Large intestine (tissue), 3 donors: Measurements from ENCODE around the gene SPPL2B. TPM values are rescaled to one million over a fixed set of nuclear protein-coding genes. Genes with fewer than 3 reads are reported as not detected.
"Not testable (repeated sequence)": the region's sequence is repeated elsewhere in the genome, so short reads cannot be mapped to it uniquely, and the experiment has no call there.

Experiments used
- DNase-seq, 2 donors: peaks; one replicate each; pipeline versions ENCODE4 v3.0.0 to v3.0.0-alpha.2; 2013
- H3K27ac ChIP-seq: one replicate; pipeline ENCODE4 v1.5.1; 2013; ENCODE audit warnings: low read length
- H3K27me3 ChIP-seq: 2 replicates; pipeline ENCODE4 v1.6.1; 2013; ENCODE audit warnings: low read length; ENCODE audit not compliant: control insufficient read depth, insufficient read depth
- H3K36me3 ChIP-seq: 2 replicates; pipeline ENCODE4 v1.6.1; 2013; ENCODE audit warnings: low read length; ENCODE audit not compliant: control insufficient read depth, insufficient read depth
- H3K4me1 ChIP-seq: one replicate; pipeline ENCODE4 v1.6.1; 2013; ENCODE audit warnings: low read length; ENCODE audit not compliant: control insufficient read depth, insufficient read depth
- H3K4me3 ChIP-seq: one replicate; pipeline ENCODE4 v1.5.1; 2013; ENCODE audit warnings: low read length
- H3K9me3 ChIP-seq: one replicate; pipeline ENCODE4 v1.6.1; 2013; ENCODE audit warnings: mild to moderate bottlenecking, low read depth, low read length, moderate library complexity; ENCODE audit not compliant: control insufficient read depth
- whole genome bisulfite sequencing: methylation state at CpG from one replicate; pipeline ENCODE4 v1.1.5; 2013; ENCODE audit warnings: low lambda C conversion rate; ENCODE audit not compliant: insufficient coverage; 5-methylcytosine and 5-hydroxymethylcytosine counted together
- polyA plus RNA-seq: library from polyadenylated mRNA; unstranded; fragments of 120-200 nt; gene quantifications from one replicate; pipeline ENCODE4 v1.2.1, GENCODE V29; 2013

The SPPL2B gene
- polyA plus RNA-seq, 1 donor: 112 TPM

DNA sequence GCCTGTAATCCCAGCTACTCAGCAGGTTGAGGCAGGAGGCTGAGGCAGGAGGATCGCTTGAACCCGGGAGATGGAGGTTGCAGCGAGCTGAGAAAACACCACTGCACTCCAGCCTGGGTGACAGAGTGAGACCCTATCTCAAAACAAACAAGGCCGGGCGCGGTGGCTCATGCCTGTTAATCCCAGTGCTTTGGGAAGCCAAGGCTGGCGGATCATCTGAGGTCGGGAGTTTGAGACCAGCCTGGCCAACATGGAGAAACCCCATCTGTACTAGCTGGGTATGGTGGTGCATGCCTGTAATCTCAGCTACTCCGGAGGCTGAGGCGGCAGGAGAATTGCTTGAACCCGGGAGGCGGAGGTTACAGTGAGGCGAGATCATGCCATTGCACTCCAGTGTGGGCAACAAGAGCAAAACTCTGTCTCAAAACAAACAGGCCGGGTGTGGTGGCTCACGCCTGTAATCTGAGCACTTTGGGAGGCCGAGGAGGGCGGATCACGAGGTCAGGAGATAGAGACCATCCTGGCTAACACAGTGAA lies 66.9 kb downstream of the SPPL2B start:
- not testable (repeated sequence) for H3K36me3 ChIP-seq, H3K9me3 ChIP-seq, H3K4me3 ChIP-seq, DNase-seq, H3K27me3 ChIP-seq
- no CpG with 5 or more reads among the region's 18 CpGs for WGBS
- Histone ChIP-seq H3K4me1 (peaks cover 11% of the 10 kb centered on the region), H3K27ac (peak overlapping the region; percentile 67)

DNA sequence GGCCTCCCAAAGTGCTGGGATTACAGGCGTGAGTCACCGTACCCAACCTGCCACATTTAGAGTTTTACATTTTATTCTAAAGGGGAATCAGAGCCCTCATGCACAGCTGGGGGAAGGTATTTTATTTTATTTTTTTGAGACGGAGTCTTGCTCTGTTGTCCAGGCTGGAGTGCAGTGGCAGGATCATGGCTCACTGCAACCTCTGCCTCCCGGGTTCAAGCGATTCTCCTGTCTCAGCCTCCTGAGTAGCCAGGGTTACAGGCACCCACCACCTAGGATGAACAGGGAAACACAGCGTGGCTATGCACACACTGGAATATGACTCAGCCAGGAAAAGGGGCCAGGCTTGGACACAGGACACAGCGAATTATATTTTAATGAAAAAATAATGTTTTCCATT lies 68.7 kb downstream of the SPPL2B start:
- H3K27me3 ChIP-seq, H3K36me3 ChIP-seq, H3K4me3 ChIP-seq, H3K27ac ChIP-seq, DNase-seq, H3K9me3 ChIP-seq: not testable (repeated sequence)
- WGBS: no CpG with 5 or more reads among the region's 7 CpGs
- H3K4me1 ChIP-seq: peaks cover 11% of the 10 kb centered on the region

DNA sequence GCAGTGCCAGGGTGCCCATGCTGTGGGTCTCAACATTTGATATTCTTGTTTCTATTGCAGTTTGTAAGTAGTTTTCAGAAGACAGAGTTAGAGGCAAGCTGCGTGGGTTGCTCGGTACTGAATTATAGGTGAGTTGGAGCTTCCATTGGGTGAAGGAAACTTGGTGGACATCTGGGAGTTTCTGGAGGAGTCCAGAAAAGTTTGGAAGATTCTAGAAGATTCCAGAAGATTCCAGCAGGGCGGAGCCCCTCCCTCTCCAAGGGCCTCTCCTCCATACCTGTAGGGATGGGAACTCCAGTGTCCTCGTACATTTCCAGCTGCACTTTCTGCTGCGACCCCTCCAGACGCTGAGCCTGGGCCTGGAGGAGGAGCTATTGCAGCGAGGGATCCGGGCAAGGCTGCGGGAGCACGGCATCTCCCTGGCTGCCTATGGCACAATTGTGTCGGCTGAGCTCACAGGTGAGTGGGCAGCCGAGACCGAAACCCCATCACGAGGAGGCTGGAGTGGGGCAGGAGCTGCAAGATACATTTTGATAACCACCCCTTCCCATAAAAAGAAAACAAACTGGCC lies 70.3 kb downstream of the SPPL2B start:
- no CpG with 5 or more reads among the region's 14 CpGs for WGBS
- Histone ChIP-seq H3K9me3 (no peaks in the 10 kb centered on the region), H3K4me1 (peaks cover 11% of the 10 kb centered on the region), H3K4me3 (no peak overlapping the region), H3K27me3 (no peaks in the 10 kb centered on the region), H3K27ac (no peak overlapping the region), H3K36me3 (no peaks in the 10 kb centered on the region)
- DNase-seq: no peak

DNA sequence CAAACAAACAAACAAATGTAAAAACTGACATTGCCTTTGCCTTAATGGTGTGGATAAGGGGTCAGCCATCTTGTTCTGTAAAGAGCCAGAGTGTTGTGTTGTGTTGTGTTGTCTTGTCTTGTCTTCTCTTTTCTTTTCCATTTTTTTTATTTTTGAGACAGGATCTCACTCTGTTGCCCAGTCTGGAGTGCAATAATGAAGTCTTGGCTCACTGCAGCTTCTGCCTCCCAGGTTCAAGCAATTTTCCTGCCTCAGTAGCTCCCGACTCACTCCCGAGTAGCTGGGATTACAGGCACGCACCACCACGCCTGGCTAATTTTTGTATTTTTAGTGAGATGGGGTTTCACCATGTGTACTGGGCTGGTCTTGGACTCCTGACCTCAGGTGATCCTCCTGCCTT lies 71.1 kb downstream of the SPPL2B start:
- no peak overlapping the region for H3K4me3 ChIP-seq
- H3K36me3 ChIP-seq: no peaks in the 10 kb centered on the region
- no peaks in the 10 kb centered on the region for H3K9me3 ChIP-seq
- no peaks in the 10 kb centered on the region for H3K27me3 ChIP-seq
- no peak for DNase-seq
- peaks cover 6% of the 10 kb centered on the region for H3K4me1 ChIP-seq
- no CpG with 5 or more reads among the region's 4 CpGs for WGBS
- no peak overlapping the region for H3K27ac ChIP-seq

Other genes starting within 250 kb of the SPPL2B start
- 20.8 TPM for gene MOB3A, start 232.4 kb upstream of the SPPL2B start, polyA plus RNA-seq
- gene IZUMO4, start 231.8 kb upstream of the SPPL2B start, polyA plus RNA-seq: 4.4 TPM
- 103 TPM for gene AP3D1, start 177.1 kb upstream of the SPPL2B start, polyA plus RNA-seq
- gene DOT1L, start 164.8 kb upstream of the SPPL2B start, polyA plus RNA-seq: 20.3 TPM
- gene PLEKHJ1, start 92.4 kb upstream of the SPPL2B start, polyA plus RNA-seq: 115 TPM
- gene SF3A2, start 91.9 kb upstream of the SPPL2B start, polyA plus RNA-seq: 75.2 TPM
- 4.6 TPM for gene AMH, start 79.4 kb upstream of the SPPL2B start, polyA plus RNA-seq
- gene JSRP1, start 72.3 kb upstream of the SPPL2B start, polyA plus RNA-seq: 2.2 TPM
- gene PEAK3, start 46.5 kb upstream of the SPPL2B start, polyA plus RNA-seq: 0.15 TPM
- 0.66 TPM for gene LINGO3, start 20.5 kb upstream of the SPPL2B start, polyA plus RNA-seq
- gene LSM7, start 98 bp upstream of the SPPL2B start, polyA plus RNA-seq: 152 TPM
- 1.9 TPM for gene TMPRSS9, start 31.6 kb downstream of the SPPL2B start, polyA plus RNA-seq
- 91.2 TPM for gene TIMM13, start 98.9 kb downstream of the SPPL2B start, polyA plus RNA-seq
- gene LMNB2, start 128.3 kb downstream of the SPPL2B start, polyA plus RNA-seq: 40.2 TPM
- 23.2 TPM for gene GADD45B, start 147.4 kb downstream of the SPPL2B start, polyA plus RNA-seq